Iris pigment epithelial cell (primary cell): ENCODE measurements around the gene DHFR2.
"Not testable (repeated sequence)": the region's sequence is repeated elsewhere in the genome, so short reads cannot be mapped to it uniquely, and the experiment has no call there.

Source experiments
- DNase-seq: peaks from one replicate; pipeline ENCODE4 v3.0.0-alpha.2; 2011; ENCODE audit warnings: low read depth

Gene DHFR2

GRCh38 chr3:94062513-94063404 lies at the start of gene DHFR2, which contains the start of gene NSUN3:
Gene DHFR2, minus strand, starts transcription at chr3:94062916. Its CDS starts 1,405 bp downstream, at chr3:94061511.
Gene NSUN3, plus strand, starts transcription at chr3:94063061. Its CDS starts 66 bp downstream, at chr3:94063127.
- DNase-seq, result peak; percentile 98

- no peak for DNase-seq
Observed at GRCh38 chr3:94110854-94111253, 48.1 kb upstream of the DHFR2 start.

DNA sequence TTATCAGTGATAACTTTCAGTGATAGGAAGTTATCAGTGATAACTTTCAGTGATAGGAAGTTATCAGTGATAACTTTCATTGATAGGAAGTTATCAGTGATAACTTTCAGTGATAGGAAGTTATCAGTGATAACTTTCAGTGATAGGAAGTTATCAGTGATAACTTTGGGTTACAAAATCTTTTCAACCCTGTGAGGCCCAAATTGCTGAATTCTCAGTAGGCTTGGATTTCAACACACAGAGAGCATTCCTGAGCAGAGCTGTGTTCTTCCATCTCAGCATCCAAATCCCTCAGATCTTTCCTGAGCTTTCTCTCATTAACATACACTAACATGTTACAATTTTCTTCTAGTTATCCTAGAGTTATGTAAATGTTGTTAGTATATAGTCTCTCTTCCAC lies 47.5 kb upstream of the DHFR2 start:
- not testable (repeated sequence) for DNase-seq

- no peak for DNase-seq
Observed at GRCh38 chr3:94106268-94106667, 43.6 kb upstream of the DHFR2 start.

DNA sequence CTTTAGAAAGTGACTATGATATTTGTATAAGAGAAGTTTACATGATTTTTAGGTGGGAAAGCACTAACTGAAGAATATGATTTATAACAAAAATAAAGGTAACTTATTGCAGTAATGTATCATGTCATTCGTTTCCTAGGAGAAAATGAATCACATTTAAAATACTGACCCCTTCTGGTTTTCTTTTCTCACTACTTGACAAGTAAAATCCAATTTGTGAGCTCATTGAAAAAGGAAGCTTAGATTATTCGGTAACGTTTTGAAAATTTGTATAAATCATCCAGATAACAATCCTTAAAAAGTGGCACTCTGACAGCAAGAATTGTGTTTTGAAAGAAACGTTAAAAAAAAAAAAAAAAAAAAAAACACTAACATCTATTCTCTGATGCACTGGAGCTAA lies 39.1 kb upstream of the DHFR2 start:
- peak; percentile 55 for DNase-seq

DNA sequence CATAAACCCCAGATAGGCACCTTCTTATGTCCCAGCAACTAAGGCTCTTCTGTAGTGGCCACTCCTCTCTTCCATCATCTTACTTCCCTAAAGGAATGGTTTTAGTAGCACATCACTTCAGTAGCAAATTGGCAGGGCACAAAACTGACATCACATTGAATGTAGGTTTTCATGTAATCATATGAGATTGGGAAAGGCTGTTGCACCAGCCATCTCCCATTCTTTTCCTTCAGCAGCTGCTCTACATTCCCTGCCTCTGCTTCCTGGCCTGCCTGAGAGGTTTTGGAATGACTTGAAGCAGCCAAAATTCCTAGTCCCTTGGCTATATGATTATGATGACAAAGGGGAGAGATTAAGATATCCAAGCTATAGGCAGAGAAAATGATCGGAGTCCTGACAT lies 36.6 kb upstream of the DHFR2 start:
- DNase-seq, result no peak

DNA sequence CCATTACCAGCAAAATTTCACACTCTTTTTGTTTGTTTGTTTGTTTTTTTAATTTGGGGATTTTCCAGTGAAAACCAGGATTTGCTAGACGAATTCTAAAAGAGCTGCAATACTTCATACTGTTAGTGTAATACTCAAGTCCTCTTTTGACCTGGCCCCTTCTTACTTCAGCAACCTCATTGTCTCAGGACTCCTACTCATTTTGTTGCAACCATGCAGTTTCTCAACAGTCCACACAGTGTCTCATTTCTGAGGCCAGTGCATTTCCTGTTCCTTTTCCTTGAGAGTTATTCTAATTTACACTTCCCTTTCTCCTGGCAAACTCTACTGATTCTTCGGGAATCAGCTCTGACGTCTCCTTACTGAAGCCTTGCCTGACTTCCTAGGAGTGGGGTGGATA lies 35.7 kb upstream of the DHFR2 start:
- DNase-seq, result peak; percentile 68

- no peak for DNase-seq
Observed at GRCh38 chr3:94095111-94095510, 32.4 kb upstream of the DHFR2 start.

- no peak for DNase-seq
Observed at GRCh38 chr3:94093151-94093550, 30.4 kb upstream of the DHFR2 start.

- no peak for DNase-seq
Observed at GRCh38 chr3:94092086-94092485, 29.4 kb upstream of the DHFR2 start.

- DNase-seq, result no peak
Observed at GRCh38 chr3:94089126-94089525, 26.4 kb upstream of the DHFR2 start.

GRCh38 chr3:94083261-94083660 lies 20.5 kb upstream of the DHFR2 start:
- no peak for DNase-seq

- DNase-seq, result no peak
Observed at GRCh38 chr3:94082391-94082937, 19.7 kb upstream of the DHFR2 start.

- DNase-seq, result no peak
Observed at GRCh38 chr3:94081884-94082283, 19.2 kb upstream of the DHFR2 start.

GRCh38 chr3:94080552-94080951 lies 17.8 kb upstream of the DHFR2 start:
- DNase-seq, result not testable (repeated sequence)

- peak; percentile 77 for DNase-seq
Observed at GRCh38 chr3:94076055-94076454, 13.3 kb upstream of the DHFR2 start.

GRCh38 chr3:94071713-94072284 lies 9.1 kb upstream of the DHFR2 start:
- DNase-seq, result no peak

DNA sequence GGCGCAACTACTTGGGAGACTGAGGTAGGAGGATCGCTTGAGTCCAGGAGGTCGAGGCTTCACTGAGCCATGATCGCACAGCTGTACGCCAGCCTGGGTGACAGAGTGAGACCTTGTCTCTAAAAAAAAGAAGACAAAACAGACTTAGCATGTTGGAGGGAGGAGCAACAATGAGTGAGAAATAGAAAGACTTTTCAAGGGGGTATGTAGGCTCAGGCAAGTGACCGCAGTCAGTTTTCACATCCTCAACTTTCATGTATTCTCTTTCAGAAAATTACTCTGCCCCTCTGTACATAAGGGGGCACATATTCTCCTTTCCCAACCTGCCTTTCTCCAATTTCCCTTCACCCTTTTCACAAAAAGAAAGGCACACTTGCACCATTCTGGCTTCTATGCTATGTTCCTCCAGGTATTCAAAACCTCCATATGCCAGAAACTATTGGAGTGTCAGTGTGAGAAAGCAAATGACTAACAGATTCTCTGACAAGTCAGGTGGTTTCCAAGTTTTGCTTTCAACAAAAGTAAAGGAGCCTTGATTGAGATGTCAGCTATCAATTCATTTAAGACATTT lies 7.7 kb upstream of the DHFR2 start:
- DNase-seq, result no peak

DNA sequence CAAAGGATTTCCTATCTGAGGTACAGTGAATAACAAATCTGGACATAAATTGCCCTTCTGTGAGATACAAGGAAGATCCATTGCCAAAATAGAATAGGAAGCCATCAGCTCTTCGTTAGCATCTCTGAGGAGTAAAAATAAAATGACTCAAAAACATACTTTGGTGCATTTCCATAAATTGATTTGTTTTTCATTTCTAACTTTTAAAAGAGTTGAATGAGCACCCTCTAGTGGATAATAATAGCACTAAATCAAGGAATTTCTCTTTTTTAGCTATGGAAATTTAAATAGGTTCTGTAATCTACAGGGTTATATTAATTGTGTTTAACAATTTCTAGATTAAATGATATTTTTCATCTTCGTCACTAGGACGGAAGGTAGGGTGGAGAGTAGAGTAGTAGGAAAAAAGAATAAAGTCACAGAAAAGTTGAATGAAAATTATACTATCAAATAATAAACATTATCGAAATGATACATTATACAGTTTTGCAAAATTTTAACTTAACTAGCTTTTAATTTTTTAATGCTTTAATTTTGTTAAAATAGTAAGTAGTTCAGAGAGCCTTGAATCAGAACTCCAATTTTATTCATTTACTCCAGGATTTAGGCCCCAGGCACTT lies 6.6 kb upstream of the DHFR2 start:
- DNase-seq, result peak; percentile 27

DNA sequence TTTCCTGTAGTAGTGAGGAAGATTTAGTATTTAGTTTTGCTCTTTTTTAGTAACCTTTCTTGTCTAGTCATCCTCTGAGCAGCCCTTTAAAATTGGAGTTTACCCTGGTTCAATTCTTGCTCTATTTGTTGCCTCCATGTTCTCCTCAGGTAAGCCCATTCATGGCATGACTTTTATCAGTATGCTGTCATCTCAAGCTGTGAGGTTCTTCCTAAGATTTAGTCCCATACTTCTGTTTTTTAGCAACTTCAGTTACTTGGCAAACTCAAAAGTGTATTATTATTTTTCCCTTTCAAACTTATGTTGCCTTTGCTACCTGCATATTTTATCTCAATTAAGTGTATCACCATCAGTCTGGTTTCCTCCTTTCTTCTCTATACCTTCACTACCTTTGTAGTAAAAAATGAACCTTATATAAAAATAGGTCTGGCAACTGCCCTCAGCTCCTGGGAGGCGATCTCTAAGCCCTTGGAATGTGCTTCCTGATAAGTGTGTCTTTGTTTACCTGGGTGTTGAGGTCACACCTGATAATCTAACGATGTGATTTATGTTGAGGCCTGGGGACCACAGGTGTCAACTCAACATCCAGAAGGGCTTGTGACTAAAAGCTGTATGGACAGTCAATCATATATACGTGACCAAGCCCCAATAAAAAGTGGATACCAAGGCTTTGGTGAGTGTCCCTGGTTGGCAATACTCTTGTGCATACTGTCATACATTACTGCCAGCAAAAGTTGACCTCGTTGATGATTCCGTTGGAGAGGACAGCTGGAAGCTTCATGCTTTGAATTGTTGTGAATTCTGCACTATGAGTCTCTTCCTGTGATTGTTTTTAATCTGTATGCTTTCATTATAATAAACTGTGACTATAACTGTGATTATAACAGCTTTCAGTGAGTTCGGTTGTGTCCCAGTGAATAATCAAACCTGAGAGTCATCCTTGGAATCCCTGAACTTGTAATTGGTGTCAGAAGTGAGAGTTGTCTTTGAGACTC lies 4.1 kb upstream of the DHFR2 start:
- no peak for DNase-seq

GRCh38 chr3:94065819-94066480 lies 3.2 kb upstream of the DHFR2 start:
- no peak for DNase-seq
